RPMI8226 (cell line): ENCODE data around the gene SRPK2.

Experiments
- DNase-seq: peaks from one replicate; pipeline ENCODE4 v3.0.0-alpha.2; 2015

Gene SRPK2

GRCh38 chr7:105067691-105068090, 321.0 kb downstream of the SRPK2 start:
- no peak for DNase-seq
